HUDEP-2 (cell line): Measurements from ENCODE around the gene ABCC1.
"Not testable (repeated sequence)": the region's sequence is repeated elsewhere in the genome, so short reads cannot be mapped to it uniquely, and the experiment has no call there.

Experiments used
- DNase-seq, 76 experiments: peaks; one replicate each; lab custom pipeline; 2025; ENCODE audit not compliant: unreplicated experiment in 76 of 76; lab: John Stamatoyannopoulos, UW

The ABCC1 gene

DNA sequence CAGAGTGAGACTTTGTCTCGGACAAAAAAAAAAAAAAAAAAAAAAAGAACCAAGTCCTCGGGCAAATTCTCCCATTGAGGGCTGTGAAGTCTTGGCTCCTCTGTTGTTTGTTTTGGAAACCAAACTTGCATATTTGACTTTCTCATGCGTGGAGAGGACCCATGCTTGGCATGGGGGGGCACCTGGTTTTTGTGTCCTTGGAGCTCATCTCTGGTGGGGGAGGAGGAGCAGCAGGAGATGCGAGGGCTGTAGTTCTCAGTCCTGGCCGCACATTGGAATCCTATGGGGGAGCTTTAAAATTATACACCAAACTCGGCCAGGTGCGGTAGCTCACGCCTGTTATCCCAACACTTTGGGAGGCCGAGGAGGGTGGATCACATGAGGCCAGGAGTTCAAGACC, 199.3 kb downstream of the ABCC1 start:
- DNase-seq = no peak

DNA sequence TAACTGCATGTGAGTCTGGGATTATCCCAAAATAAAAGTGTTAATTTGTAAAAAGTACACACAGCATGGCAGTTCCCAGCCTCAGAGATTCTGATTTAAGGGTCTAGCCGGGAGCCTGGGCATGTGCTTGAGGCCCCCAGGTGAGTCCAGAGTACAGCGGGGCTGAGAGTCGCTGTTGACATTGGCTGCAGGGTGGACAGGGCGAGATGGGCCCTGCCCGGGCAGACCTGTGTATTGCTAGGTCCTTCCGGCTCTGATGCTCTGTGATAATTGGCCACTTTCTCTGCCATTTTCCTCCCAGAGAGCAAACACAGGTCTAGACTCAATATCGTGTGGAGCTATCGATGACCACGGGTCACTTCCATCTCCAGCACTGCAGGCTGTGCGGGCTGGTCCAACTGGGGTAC, 200.3 kb downstream of the ABCC1 start:
- no peak for DNase-seq

DNA sequence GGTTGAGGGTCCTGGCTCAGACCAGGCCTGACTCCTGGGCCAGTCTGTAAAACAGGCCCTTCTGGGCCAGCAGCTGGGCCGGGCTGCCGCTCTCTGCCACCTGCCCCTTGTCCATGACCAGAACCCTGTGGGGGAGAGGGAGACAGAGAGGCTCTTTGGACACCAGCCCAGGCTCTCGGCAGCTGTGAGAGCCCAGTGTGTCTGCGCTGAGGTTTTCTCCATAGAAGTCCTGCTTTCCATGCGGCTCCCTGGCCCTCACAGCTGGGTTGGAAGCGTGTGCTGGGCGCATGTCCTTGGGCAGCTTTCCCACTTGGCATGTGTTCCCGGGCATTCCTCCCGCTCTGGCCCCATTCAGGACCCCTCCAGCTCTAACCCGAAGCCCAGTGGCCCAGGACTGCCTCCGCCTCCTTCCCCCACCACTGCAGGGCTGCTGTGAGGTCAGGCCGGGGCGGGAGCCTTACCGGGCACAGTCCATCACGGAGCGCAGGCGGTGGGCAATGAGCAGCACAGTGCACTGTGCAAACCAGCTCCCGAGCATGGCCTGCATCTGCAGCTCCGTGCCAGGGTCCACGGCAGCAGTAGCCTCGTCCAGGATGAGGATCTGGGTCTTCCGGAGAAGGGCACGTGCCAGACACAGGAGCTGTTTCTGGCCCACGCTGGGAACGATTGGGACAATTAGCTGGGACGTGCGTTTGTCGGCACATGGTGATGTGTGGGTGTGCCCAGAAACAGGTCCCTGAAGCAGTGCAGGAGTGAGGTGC, 200.9 kb downstream of the ABCC1 start:
- DNase-seq = no peak

DNA sequence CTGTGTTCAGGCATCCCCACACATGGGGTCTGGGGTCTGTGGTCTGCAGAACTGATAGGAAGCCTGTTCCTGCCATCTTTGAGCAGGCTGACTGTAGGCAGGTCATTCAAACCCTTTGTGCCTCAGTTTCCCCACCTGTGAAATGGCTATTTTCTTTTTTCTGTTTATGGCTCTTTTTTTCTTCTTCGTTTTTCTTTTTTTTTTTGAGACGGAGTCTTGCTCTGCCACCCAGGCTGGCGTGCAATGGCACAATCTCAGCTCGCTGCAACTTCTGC, 201.4 kb downstream of the ABCC1 start:
- DNase-seq = no peak

DNA sequence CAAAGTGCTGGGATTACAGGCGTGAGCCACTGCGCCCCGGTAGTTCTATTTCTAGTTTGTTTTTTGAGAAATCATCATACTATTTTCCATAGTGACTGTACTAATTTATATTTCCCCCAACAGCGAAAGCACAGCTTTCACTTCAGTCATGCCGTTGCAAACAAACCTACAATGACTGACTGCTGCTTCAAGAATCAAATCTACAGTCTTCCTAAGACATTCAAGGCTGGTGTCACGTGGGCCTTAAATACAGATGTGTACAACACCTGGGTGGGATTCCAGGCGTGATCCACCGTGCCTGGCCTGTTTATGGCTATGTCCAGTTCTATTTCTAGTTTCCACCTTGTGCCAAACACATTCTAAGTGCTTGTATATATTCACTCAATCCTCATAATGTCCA, 201.9 kb downstream of the ABCC1 start:
- DNase-seq = no peak

DNA sequence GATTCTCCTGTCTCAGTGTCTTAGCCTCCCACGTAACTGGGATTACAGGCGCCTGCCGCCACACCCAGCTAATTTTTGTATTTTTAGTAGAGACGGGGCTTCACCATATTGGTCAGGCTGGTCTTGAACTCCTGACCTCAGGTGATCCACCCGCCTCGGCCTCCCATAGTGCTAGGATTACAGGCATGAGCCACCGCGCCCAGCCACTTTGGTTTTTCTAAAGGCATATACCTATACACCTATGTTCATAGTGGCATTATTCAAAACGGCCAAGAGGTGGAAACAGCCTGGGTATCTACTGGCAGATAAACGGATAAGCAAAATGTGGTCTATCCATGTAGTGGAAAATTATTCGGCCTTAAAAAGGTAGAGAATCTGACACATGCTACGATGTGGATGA, 203.6 kb downstream of the ABCC1 start:
- DNase-seq = not testable (repeated sequence)

GRCh38 chr16:16154281-16154951, 205.0 kb downstream of the ABCC1 start:
- DNase-seq = peak in 3 of 76 experiments; percentile 13 to 61 (median 52)

DNA sequence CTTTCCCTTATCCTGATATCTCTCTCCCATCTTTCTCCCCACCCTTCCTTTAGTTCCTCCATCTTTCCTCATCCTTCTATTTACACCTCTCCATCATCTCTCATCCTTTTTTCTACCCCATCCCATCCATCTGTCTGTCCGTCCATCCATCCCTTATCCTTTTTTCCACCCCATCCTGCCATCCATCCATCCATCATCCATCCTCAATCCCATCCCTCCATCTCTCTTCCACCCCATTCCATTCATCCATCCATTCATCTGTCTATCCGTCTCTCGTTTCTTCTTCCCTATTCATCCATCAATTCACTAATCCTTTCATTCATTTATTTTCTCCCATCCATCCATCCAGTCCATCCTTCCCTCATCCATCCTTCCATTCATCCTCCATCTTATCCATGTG, 205.8 kb downstream of the ABCC1 start:
- no peak for DNase-seq

GRCh38 chr16:16157166-16157565, 207.8 kb downstream of the ABCC1 start:
- no peak for DNase-seq

DNA sequence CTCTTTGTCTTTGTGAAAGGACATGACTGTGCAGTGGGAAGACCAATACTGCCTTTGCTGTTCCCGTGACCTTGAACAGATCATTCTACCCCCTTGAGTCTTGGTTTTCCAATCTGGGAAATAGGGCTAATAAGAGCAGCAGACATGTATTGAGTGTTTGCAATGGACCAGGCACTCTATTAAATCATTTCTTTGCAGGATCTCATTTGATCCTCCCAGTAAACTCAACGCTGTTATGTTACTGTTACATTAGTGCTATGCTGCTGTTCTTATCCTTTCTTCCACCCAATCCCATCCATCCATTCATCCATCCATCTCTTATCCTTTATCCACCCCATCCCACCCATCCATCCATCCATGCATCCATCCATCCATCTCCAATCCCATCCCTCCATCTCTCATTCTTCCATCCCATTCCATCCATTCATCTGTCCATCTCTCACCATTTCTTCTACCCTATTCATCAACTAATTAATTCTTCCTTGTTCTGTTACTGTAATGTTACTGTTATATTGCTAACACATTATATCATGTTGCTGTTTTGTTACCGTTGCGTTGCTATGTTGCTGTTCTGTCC, 208.8 kb downstream of the ABCC1 start:
- DNase-seq = no peak

DNA sequence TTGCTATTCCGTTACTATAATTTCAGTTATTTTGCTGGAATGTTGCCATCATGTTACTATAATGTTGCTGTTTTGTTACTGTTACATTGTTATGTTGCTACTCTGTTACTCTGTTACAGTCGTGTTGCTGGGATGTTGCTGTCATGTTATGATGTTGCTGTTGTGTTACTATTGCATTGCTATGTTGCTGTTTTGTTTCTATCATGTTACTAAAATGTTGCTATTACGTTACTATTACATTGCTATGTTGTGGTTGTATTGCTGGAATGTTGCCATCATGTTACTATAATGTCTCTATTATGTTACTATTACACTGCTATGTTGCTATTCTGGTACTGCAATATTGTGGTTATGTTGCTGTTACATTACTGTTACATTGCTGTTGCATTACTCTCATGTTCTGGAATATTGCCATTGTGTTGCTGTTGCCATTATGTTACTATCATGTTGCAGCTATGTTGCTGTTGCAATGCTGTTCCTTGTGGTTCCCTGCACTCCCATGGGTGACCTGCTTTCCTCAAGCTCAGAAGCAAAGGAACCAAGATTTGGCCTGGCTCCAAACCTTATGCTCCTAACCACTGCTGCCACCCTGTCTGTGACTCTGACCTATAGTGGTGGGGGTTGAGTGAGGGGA, 209.4 kb downstream of the ABCC1 start:
- DNase-seq = no peak

DNA sequence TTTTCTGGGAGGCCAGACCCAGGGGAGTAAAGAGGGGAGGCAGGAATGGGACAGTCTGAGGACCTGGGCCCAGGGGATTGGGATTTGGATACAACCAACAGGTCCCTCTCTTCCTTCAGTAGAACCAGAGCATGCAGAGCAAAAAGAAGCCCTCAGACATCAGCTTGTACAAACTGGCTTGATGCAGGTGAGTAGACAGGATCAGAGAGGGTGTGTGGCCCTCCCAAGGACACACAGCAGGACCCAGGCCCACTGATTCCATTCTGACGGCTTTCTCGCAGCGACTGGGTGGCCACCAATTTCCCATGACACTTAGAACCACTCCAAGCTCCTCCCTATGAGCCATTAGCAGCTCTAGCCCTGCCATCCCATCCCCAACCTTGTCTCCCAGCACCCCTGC, 210.2 kb downstream of the ABCC1 start:
- no peak for DNase-seq

DNA sequence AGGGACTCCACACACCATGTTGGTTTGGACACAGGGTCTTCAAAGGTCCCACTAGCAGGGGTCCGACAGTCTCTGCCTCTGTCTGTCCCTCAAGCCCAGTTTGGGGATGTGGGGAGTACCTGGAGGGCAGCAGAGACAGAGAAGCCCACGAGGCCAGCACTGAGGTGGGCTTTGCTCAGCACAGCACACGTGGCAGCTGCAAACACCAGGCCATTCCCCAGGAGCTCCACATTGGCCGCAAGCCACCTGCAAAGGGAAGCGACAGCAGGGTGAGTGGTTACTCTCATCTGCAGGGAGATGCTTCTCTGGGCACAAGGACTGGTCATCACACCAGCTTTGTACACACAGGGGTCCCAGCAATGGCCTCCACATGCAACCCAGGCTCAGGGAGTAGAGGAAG, 211.9 kb downstream of the ABCC1 start:
- DNase-seq = no peak

DNA sequence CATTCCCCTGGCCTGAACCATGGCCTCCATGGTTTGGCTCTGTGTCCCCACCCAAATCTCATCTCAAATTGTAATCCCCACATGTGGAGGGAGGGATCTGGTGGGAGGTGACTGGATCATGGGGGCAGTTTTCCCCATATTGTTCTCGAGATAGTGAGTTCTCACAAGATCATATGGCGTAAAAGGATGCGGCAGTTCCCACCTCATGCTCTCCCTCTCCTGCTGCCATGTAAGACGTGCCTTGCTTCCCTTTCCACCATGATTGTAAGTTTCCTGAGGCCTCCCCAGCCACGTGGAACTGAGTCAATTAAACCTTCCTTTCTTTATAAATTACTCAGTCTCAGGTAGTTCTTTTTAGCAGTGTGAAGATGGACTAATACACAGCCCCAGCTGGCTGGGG, 212.4 kb downstream of the ABCC1 start:
- not testable (repeated sequence) for DNase-seq

GRCh38 chr16:16162591-16162990, 213.2 kb downstream of the ABCC1 start:
- no peak for DNase-seq

DNA sequence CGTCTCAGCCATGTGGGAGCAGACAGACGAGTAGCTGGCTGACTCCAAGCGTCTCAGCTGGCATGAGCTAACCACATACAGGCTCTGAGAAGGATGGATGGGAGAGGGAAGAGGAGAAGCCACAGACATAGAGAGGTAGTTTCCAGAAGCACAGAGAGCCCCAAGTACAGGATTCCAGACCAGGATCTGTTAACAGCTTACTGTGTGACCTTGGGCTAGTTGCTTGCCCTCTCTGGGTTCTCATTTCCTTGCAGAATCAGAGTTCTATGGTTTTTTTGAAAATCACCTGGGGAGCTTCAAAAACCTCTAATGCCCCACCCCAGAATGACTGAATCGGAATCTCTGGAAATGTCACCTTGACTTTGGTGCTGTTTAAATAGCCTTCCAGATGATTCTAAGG, 213.7 kb downstream of the ABCC1 start:
- no peak for DNase-seq

DNA sequence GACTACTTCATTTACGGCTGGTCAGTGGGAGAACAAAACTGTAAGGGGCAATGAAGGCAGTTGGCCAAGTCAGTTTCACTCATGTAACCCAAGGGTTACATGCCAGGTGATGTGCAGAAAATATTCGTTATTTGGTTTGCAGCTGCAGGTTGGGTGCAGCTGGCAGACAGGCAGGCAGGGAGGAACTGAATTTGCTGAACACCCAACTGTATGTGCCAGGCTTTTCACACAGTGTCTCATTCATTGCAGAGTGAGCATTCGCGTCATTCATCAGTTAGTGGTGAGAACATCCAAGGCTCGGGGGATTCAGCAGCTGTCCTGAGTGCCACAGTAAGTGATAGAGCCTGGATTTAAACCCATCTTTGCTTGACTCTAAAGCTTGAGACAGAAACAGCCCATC, 214.2 kb downstream of the ABCC1 start:
- DNase-seq = no peak

GRCh38 chr16:16164243-16164642, 214.8 kb downstream of the ABCC1 start:
- no peak for DNase-seq

GRCh38 chr16:16166085-16166484, 216.7 kb downstream of the ABCC1 start:
- no peak for DNase-seq

- no peak for DNase-seq
Observed at GRCh38 chr16:16166949-16167348, 217.5 kb downstream of the ABCC1 start.

DNA sequence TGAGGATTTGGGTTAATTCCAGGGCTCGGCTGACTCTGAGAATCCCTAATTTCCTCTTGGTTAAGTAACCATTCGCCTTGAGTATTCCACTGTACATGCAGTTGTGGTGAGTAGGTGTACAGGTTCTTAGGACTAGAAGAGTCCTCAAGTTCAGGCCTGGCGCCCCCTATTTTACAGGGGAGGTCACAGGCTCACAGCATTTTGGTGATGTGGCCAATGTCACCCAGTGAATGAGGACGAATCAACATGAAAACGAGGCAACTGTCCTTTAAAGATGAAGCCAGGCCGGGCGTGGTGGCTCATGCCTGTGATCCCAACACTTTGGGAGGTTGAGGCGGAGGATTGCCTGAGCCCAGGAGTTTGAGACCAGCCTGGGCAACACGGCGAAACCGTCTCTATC, 218.5 kb downstream of the ABCC1 start:
- DNase-seq = no peak

- DNase-seq = no peak
Observed at GRCh38 chr16:16168431-16168830, 219.0 kb downstream of the ABCC1 start.
